ENCODE results near the gene LYSET.
"Not testable (repeated sequence)": the region's sequence is repeated elsewhere in the genome, so short reads cannot be mapped to it uniquely, and the experiment has no call there.

Gene LYSET

GRCh38 chr14:93169619-93170018 is 15.5 kb upstream of the LYSET start:
- not testable (repeated sequence) for DNase-seq

DNA sequence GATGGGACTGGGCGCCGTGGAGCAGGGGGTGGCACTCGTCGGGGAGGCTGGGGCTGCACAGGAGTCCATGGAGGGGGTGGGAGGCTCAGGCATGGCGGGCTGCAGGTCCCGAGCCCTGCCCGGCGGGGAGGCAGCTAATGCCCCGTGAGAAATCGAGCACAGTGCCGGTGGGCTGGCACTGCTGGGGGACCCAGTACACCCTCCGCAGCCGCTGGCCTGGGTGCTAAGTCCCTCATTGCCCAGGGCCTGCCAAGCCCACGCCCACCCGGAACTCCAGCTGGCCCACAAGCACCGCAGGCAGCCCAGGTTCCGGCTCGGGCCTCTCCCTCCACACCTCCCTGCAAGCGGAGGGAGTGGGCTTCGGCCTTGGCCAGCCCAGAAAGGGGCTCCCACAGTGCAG is 15.0 kb upstream of the LYSET start:
- not testable (repeated sequence) for DNase-seq

DNA sequence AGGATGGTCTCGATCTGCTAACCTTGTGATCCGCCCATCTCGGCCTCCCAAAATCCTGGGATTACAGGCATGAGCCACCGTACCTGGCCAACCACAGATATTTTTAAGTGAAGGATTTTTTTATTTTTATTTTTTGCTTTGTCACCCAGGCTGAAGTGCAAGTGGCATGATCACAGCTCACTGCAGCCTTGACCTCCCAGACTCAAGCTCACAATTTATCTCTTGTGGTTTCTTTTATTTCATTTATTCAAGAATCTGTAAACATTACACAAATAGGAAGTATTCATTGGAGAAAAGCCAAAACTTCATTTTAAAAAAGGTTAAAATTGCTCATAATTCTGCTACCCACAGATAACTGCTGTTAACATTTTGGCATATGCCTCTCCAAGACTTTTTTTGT is 13.7 kb upstream of the LYSET start:
- DNase-seq: no peak

DNA sequence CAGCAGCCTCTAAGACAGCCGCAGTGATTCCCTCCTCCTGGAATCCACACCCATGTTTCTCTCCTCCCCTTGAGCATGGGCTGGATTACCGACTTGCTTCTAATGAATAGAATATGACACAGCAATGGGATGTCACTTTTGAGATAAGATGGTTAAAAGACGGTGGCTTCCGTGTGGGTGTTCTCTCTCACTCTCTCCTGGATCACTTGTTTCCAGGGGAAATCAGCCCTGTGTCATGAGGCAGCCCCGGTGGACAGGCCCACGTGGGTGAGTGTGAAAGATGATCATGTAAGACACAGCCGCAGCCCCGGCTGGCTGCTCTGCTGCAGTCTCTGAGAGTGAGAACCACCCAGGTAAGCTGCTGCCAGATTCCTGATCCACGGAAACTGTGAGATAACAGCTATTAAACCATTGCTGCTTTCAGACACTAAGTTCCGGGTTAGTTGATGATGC is 11.1 kb upstream of the LYSET start:
- no peak for DNase-seq

- DNase-seq: not testable (repeated sequence)
Measured at GRCh38 chr14:93174731-93175130, 10.4 kb upstream of the LYSET start.

DNA sequence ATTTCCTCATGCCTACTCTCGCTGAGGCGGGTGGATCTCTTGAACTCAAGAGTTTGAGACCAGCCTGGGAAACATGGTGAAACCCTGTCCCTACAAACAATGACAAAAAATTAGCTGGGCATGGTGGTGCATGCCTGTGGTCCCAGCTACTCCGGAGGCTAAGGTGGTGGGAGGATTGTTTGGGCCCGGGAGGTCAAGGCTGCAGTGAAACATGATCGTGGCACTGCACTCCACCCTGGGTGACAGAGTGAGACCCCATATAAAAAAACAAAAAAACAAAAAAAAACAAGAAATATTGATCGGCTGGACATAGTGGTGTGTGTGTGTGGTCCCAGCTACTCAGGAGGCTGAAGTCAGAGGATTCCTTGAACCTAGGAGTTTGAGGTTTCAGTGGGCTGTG is 9.6 kb upstream of the LYSET start:
- DNase-seq: no peak

DNA sequence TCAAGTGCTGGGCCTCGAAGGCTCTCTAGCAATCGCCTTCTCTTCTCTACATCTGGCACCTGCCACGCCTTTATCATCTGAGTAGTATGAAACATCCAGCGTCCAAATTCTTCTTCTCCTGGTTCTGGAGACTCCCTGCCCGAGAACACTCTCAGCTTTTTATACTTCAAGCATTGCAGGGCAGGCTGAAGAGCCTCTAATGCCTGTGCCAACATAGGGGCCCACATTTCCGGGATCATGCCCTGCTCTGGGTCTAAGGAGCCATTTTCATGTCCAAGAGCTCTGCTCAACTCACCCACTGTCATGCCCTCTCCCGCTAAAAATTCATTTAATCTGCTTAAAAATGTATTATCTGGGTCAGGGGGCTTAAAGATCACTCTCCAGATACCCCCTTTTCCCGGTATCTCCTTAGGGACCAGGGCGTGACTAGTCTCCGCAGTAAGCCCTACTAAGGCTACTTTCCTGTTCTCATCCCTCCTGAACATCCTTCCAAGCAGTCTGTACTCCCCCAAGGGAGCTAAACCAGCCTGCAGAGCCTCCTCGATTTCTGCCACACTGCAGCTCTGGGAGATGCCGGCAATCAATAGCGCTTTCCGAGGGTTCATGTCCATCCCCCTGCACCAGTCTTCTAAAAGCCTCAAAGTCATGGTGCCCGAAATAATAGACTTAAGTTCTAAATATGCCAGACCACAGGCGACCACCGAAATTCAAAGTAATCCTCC is 1.4 kb upstream of the LYSET start:
- DNase-seq: no peak

GRCh38 chr14:93185349-93185720 is 218 bp downstream of the LYSET start:
- peak; percentile 53 for DNase-seq

DNA sequence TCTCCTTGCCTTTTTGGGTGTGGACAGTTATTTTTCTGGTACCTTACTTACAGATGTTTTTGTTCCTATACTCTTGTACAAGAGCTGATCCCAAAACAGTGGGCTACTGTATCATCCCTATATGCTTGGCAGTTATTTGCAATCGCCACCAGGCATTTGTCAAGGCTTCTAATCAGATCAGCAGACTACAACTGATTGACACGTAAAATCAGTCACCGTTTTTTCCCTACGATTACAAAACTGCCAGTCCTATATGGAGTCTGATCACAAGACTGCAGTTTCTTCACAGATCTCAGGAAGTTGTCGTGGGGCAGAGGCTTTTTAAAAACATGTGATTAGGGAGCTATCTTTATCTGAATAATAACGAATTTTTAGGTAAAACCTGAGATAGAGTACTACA is 1.3 kb downstream of the LYSET start:
- no peak for DNase-seq

DNA sequence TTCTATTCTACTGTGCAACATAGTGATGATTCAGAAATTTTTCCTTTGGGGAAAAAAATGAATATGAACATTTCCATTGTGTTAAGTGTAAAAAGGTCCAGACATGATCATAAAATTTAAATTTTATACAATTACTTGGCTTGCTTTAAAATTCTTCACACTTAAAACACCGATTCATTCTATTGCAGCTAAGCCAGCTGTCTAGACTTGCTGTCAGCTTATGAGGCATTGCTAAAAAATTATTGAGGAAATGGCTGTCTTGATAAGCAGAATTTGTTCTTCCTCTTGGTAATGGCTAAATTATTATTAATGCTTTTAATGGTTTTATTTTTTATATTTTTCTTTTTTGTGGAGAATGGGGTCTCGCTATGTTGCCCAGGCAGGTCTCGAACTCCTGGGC is 1.8 kb downstream of the LYSET start:
- no peak for DNase-seq

GRCh38 chr14:93195316-93195999 is 10.3 kb downstream of the LYSET start:
- DNase-seq: no peak

DNA sequence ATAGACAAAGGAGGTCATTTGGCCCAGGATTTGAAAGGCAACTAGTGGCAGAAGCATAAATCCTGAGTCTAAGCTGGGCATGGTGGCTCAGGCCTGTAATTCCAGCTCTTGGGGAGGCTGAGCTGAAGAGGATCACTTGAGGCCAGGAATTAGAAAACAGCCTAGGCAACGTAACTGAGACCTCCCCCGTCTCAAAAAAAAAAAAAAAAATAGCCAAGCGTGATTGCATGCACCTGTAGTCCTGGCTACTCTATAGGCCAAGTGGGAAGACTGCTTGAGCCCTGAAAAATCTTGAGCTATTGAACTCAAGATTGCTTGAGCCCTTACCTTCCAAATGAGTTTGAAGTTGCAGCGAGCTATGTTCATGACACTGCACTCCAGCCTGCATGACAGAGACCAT is 13.9 kb downstream of the LYSET start:
- DNase-seq: no peak

DNA sequence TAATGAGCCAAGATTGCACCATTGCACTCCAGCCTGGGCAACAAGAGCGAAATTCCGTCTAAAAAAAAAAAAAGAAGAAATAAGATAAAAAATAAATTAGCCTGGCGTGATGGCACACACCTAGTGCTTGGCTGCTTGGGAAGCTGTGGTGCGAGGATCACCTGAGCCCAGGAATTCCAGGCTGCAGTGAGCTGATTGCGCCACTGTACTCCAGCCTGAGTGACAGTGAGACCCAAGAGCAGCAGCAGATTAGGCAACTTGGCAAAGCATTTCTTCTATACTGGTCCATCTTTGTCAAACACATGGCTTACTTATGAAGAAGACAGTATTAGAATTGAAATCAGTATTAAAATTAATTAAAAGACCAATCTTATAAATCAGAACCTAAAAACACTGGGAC is 15.4 kb downstream of the LYSET start:
- DNase-seq: no peak

- no peak for DNase-seq
Measured at GRCh38 chr14:93201155-93201704, 16.1 kb downstream of the LYSET start.

DNA sequence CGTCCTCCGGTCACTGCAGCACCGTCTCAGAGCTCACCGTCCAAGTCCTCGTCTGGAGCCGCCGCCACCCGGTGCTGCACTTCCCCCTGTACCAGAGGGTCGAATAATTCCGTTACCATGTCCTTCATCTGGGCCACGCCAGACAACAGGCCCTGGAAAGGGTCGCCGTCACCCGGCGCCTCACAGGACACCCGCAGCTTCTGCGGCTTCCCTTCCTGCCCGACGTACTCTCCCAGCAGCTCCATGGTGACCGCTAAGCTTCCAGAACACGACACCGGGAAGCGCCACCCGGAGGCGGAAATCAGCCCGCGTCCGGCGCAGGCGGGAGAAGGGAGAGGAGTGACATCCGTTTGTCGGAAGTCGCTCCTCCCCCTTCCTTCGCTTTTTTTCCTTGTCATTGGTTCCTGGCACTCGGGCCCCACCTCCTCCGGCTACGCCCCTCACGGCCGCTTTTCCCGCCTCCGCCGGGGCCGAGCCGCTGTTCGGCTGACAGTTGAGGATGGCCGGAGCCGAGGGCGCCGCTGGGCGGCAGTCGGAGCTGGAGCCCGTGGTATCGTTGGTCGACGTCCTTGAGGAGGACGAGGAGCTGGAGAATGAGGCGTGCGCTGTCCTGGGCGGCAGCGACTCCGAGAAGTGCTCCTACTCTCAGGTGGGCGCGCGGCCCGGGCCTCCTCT is 21.8 kb downstream of the LYSET start, which contains the start of the genes GON7 and UBR7:
Gene GON7, minus strand, starts transcription at position 273 of the 675 bp plus-strand sequence. Its CDS starts 28 bp downstream, at position 245.
Gene UBR7, plus strand, starts transcription at position 464 of the 675 bp plus-strand sequence. Its CDS starts 36 bp downstream, at position 500.
- DNase-seq: peak; percentile 95

DNA sequence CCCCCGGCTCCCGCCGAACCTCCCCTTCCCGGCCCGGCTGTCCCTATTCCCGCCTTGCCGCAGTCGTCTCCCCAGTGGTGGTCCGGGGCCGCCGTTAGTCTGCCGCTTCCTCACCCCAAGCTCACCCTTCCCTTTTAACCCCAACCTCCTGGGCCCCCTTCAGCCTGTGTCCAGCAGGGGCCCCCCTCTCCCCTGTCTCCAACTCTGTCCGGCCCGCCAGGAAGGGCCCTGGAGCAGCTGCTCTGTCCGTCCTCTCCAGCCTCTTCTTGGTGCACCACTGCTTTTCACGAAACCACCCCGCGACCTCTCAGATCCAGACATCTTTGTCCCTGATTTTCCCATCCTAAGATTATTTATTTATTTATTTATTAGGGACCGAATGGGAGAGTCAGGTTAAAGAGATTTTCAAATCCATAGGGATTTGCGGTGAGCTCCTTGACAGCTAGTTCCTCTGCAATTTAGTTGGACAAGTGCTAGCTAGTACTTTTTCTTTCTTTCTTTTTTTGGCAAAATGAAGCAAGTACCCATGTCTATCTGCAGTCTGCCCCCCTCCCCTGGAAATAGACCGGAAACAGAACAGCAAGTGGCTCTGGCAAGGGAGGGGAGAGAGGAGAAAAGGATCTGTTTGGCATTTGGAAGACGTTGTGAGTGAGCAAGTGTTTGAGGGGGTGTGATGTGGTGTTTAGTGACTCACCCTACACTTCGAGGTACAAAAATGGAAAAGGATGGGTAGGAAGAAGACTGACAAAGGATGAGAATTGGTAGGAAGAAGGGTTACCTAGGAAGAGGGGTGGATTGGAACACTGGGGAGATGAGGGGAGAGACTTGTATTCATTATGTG is 22.6 kb downstream of the LYSET start:
- peak; percentile 68 for DNase-seq

DNA sequence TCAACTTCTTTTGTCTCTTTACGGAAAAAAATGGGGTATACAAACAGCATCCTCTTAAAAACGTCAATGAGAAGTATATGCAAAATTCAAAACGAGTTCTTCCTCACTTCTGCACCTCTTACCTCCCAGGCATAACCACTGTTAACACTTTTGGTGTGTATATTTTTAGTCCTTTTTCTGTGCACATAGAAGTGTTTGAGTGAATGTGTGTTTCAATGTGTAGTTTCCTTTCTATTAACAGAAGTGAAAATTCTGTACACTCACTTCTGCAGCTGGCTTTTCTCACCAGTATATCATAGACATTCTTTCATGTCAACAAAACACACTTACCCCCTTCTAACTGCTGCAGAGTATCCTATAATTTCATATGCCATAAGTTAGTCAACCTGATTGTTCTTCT is 27.3 kb downstream of the LYSET start:
- no peak for DNase-seq

- no peak for DNase-seq
Measured at GRCh38 chr14:93214598-93214997, 29.5 kb downstream of the LYSET start.

- DNase-seq: peak; percentile 16
Measured at GRCh38 chr14:93219103-93219726, 34.1 kb downstream of the LYSET start.

- DNase-seq: no peak
Measured at GRCh38 chr14:93220509-93220908, 35.4 kb downstream of the LYSET start.

DNA sequence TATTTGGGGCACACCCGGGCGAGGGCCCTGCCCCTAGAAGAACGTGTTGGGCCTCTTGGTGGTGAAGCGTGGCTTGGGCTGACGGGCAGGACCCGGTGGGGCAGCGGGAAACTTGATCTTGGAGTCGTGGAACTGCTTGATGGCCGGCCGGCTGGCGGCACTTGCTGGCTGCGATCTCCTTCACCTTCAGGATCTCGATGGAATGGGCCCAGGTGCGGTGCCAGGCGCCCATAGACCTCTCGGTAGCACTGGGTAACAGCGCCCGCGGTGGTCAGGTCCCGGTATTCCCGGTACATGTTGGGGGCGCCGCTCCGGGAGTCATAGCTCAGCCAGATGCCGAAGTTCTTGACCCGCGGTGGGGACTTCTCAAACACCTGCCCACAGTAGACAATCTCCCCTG is 38.4 kb downstream of the LYSET start:
- no peak for DNase-seq

DNA sequence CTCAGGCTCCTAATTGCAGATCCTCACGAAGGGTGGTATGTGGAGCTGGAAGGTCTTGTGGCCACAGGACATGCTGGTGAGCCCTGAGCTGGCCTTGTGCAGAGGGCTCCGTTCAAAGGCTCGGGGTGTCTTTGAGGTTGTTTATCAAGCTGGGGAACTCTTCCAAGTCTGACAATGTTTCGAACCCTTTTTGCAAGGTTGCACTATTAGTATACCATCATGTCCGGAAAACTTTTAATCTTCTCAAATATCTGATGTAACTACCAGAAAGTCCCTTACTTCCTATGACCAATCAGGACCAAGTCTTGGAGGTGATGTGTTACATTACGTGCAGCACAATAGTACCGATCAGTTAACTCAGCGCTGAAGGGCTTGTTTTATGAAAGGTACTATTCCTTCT is 43.4 kb downstream of the LYSET start:
- DNase-seq: no peak

All from NCI-H748 treated with DMSO at 0.1 percent for 48 hours (cell line).